Left ventricle myocardium inferior (tissue), 1 donor: ENCODE data around the gene TMEM223. TPM values are rescaled to one million over a fixed set of nuclear protein-coding genes. Genes with fewer than 3 reads are reported as not detected.

Experiments
- DNase-seq: peaks from one replicate; pipeline ENCODE4 v3.0.0-alpha.2; 2020
- H3K27ac ChIP-seq: fragments of 200-600 bp; replicated peaks from 2 replicates; pipeline ENCODE4 v1.8.0; 2021
- H3K27me3 ChIP-seq: fragments of 200-600 bp; 2 replicates; pipeline ENCODE4 v1.8.0; 2021; ENCODE audit warnings: low read depth
- H3K36me3 ChIP-seq: fragments of 200-600 bp; 2 replicates; pipeline ENCODE4 v1.8.0; 2021
- H3K4me1 ChIP-seq: fragments of 200-600 bp; 2 replicates; pipeline ENCODE4 v1.8.0; 2021
- H3K4me3 ChIP-seq: fragments of 200-600 bp; 2 replicates; pipeline ENCODE4 v1.8.0; 2021; ENCODE audit warnings: mild to moderate bottlenecking, moderate library complexity
- H3K9me3 ChIP-seq: fragments of 200-600 bp; replicated peaks from 2 replicates; pipeline ENCODE4 v1.8.0; 2021
- CTCF ChIP-seq: fragments of 200-600 bp; IDR thresholded peaks from 2 replicates; pipeline ENCODE4 v1.8.0; 2021; ENCODE audit warnings: antibody characterized with exemption, mild to moderate bottlenecking, borderline replicate concordance
- intact Hi-C: fragments of 100-400 bp; cut with micrococcal nuclease; formaldehyde crosslinking; loops from one replicate; pipeline ENCODE4 v1.11.0; 2022
- total RNA-seq: library from RNA; stranded (reverse); fragmentation: NEBNext Ultra II Directional; extraction: Animal tissue kit (Norgen Biotek cat#: 25700); gene quantifications from one replicate; pipeline ENCODE4 v1.2.1, GENCODE V29; 2021
- donor health status: DM: no; HTN: yes; CAD: no; lungs with severe emphysema.

TMEM223 gene
- total RNA-seq, 1 donor from 2014 or later: 24.1 TPM

GRCh38 chr11:62811659-62812058, 19.9 kb upstream of the TMEM223 start:
- no peak for TF ChIP-seq CTCF
- Histone ChIP-seq H3K36me3 (peaks cover 36% of the 10 kb centered on the region), H3K4me1 (peaks cover 6% of the 10 kb centered on the region), H3K27me3 (no peaks in the 10 kb centered on the region), H3K4me3 (no peak overlapping the region), H3K9me3 (no peaks in the 10 kb centered on the region), H3K27ac (no peak overlapping the region)
- DNase-seq: no peak
- intact Hi-C loops: no loop called here

- H3K36me3 ChIP-seq: peaks cover 27% of the 10 kb centered on the region
- intact Hi-C loops: no loop called here
- no peak for TF ChIP-seq CTCF
- no peaks in the 10 kb centered on the region for H3K9me3 ChIP-seq
- H3K4me3 ChIP-seq: no peak overlapping the region
- DNase-seq: no peak
- H3K27ac ChIP-seq: no peak overlapping the region
- no peaks in the 10 kb centered on the region for H3K27me3 ChIP-seq
- peaks cover 15% of the 10 kb centered on the region for H3K4me1 ChIP-seq
These were observed 18.9 kb upstream of the TMEM223 start for GRCh38 chr11:62810748-62811147.

GRCh38 chr11:62806611-62807121, 14.9 kb upstream of the TMEM223 start:
- H3K27me3 ChIP-seq: no peaks in the 10 kb centered on the region
- peak overlapping the region; percentile 91 for H3K27ac ChIP-seq
- peak overlapping the region; percentile 83 for H3K4me3 ChIP-seq
- no peak for DNase-seq
- peaks cover 27% of the 10 kb centered on the region for H3K36me3 ChIP-seq
- no peak for TF ChIP-seq CTCF
- no peaks in the 10 kb centered on the region for H3K9me3 ChIP-seq
- peaks cover 42% of the 10 kb centered on the region for H3K4me1 ChIP-seq
- intact Hi-C loops: no loop called here

GRCh38 chr11:62805961-62806441, 14.2 kb upstream of the TMEM223 start:
- TF ChIP-seq CTCF: no peak
- no peaks in the 10 kb centered on the region for H3K27me3 ChIP-seq
- peak overlapping the region; percentile 83 for H3K4me3 ChIP-seq
- no peak for DNase-seq
- H3K27ac ChIP-seq: peak overlapping the region; percentile 91
- peaks cover 42% of the 10 kb centered on the region for H3K4me1 ChIP-seq
- no peaks in the 10 kb centered on the region for H3K9me3 ChIP-seq
- peaks cover 33% of the 10 kb centered on the region for H3K36me3 ChIP-seq
- intact Hi-C loops: no loop called here

- Histone ChIP-seq H3K27ac (peak within 1 kb of the TSS; percentile 91), H3K27me3 (no peaks in the 10 kb centered on the region), H3K4me1 (peaks cover 42% of the 10 kb centered on the region), H3K36me3 (peaks cover 40% of the 10 kb centered on the region), H3K9me3 (no peaks in the 10 kb centered on the region), H3K4me3 (peak within 1 kb of the TSS; percentile 83)
- DNase-seq: peak; percentile 95
- intact Hi-C loops: no loop called here
- peak; percentile 31 for TF ChIP-seq CTCF
These were observed 13.5 kb upstream of the TMEM223 start, which contains the start of gene NXF1 for GRCh38 chr11:62805076-62805892. Gene NXF1, minus strand, starts transcription at chr11:62805440. Its CDS starts 84 bp downstream, at chr11:62805356.
